Measurements from ENCODE around the gene KCNJ18. TPM values are rescaled to one million over a fixed set of nuclear protein-coding genes. Genes with fewer than 3 reads are reported as not detected.
"Not testable (repeated sequence)": the region's sequence is repeated elsewhere in the genome, so short reads cannot be mapped to it uniquely, and the experiment has no call there.

Gene KCNJ18
- total RNA-seq, 5 donors from 2014 or later (not counting 1 experiment from before 2014, with no cell fraction given), result not detected

- H3K27ac ChIP-seq (ENCODE audit: low read length); ATAC-seq (replicated peaks in 1 of 4); CTCF ChIA-PET; H3K9me3 Mint-ChIP-seq; H3K4me1 ChIP-seq (ENCODE audit: control insufficient read depth in 1 of 2, extremely low read depth in 1 of 2, insufficient read depth in 2 of 2, low read length in 2 of 2); H3K27me3 ChIP-seq (replicated peaks in 1 of 2; ENCODE audit: control insufficient read depth in 2 of 2, extremely low read depth in 1 of 2, insufficient read depth in 2 of 2, low read length in 1 of 2); DNase-seq; H3K4me1 Mint-ChIP-seq; H3K4me3 Mint-ChIP-seq; H3K27me3 Mint-ChIP-seq; H3K4me3 ChIP-seq (ENCODE audit: control insufficient read depth in 1 of 2, extremely low read depth in 1 of 2, low read length in 1 of 2); H3K9me3 ChIP-seq; POLR2A ChIA-PET; H3K36me3 ChIP-seq (ENCODE audit: control insufficient read depth in 2 of 2, extremely low read depth in 1 of 2, insufficient read depth in 1 of 2, low read length in 1 of 2); H3K36me3 Mint-ChIP-seq; H3K27ac Mint-ChIP-seq: not testable (repeated sequence)
- WGBS (ENCODE audit: insufficient coverage), result no CpG with 5 or more reads among the region's 6 CpGs
These were observed 32.1 kb downstream of the KCNJ18 start for GRCh38 chr17:21724216-21725006.

- 85% methylated on average over 3 of the region's 5 CpGs for WGBS (ENCODE audit: insufficient coverage)
- H3K27ac Mint-ChIP-seq; H3K27ac ChIP-seq (ENCODE audit: low read length); ATAC-seq (replicated peaks in 1 of 4); H3K36me3 Mint-ChIP-seq; H3K27me3 ChIP-seq (replicated peaks in 1 of 2; ENCODE audit: control insufficient read depth in 2 of 2, extremely low read depth in 1 of 2, insufficient read depth in 2 of 2, low read length in 1 of 2); CTCF ChIA-PET; H3K36me3 ChIP-seq (ENCODE audit: control insufficient read depth in 2 of 2, extremely low read depth in 1 of 2, insufficient read depth in 1 of 2, low read length in 1 of 2); H3K4me1 ChIP-seq (ENCODE audit: control insufficient read depth in 1 of 2, extremely low read depth in 1 of 2, insufficient read depth in 2 of 2, low read length in 2 of 2); POLR2A ChIA-PET; H3K4me3 ChIP-seq (ENCODE audit: control insufficient read depth in 1 of 2, extremely low read depth in 1 of 2, low read length in 1 of 2); H3K27me3 Mint-ChIP-seq; DNase-seq; H3K4me3 Mint-ChIP-seq; H3K9me3 ChIP-seq; H3K4me1 Mint-ChIP-seq: not testable (repeated sequence)
- H3K9me3 Mint-ChIP-seq, result peaks cover 2 to 13% (median 5%) of the 10 kb centered on the region in 3 donors
These were observed 38.8 kb downstream of the KCNJ18 start for GRCh38 chr17:21731076-21731475.

GRCh38 chr17:21733931-21734330 lies 41.6 kb downstream of the KCNJ18 start:
- H3K36me3 ChIP-seq (ENCODE audit: control insufficient read depth in 2 of 2, extremely low read depth in 1 of 2, insufficient read depth in 1 of 2, low read length in 1 of 2); CTCF ChIA-PET; H3K4me1 ChIP-seq (ENCODE audit: control insufficient read depth in 1 of 2, extremely low read depth in 1 of 2, insufficient read depth in 2 of 2, low read length in 2 of 2); H3K9me3 ChIP-seq; POLR2A ChIA-PET; H3K4me3 Mint-ChIP-seq; H3K27me3 ChIP-seq (replicated peaks in 1 of 2; ENCODE audit: control insufficient read depth in 2 of 2, extremely low read depth in 1 of 2, insufficient read depth in 2 of 2, low read length in 1 of 2); H3K27ac Mint-ChIP-seq; H3K27me3 Mint-ChIP-seq; ATAC-seq (replicated peaks in 1 of 4); H3K27ac ChIP-seq (ENCODE audit: low read length); H3K36me3 Mint-ChIP-seq; H3K9me3 Mint-ChIP-seq; H3K4me3 ChIP-seq (ENCODE audit: control insufficient read depth in 1 of 2, extremely low read depth in 1 of 2, low read length in 1 of 2); DNase-seq; H3K4me1 Mint-ChIP-seq: not testable (repeated sequence)
- no CpG with 5 or more reads among the region's 3 CpGs for WGBS (ENCODE audit: insufficient coverage)

- H3K27ac Mint-ChIP-seq; H3K27ac ChIP-seq (ENCODE audit: low read length); H3K27me3 Mint-ChIP-seq; H3K27me3 ChIP-seq (replicated peaks in 1 of 2; ENCODE audit: control insufficient read depth in 2 of 2, extremely low read depth in 1 of 2, insufficient read depth in 2 of 2, low read length in 1 of 2); POLR2A ChIA-PET; H3K4me3 ChIP-seq (ENCODE audit: control insufficient read depth in 1 of 2, extremely low read depth in 1 of 2, low read length in 1 of 2); H3K36me3 ChIP-seq (ENCODE audit: control insufficient read depth in 2 of 2, extremely low read depth in 1 of 2, insufficient read depth in 1 of 2, low read length in 1 of 2); H3K9me3 ChIP-seq; H3K9me3 Mint-ChIP-seq; DNase-seq; ATAC-seq (replicated peaks in 1 of 4); H3K4me1 ChIP-seq (ENCODE audit: control insufficient read depth in 1 of 2, extremely low read depth in 1 of 2, insufficient read depth in 2 of 2, low read length in 2 of 2); CTCF ChIA-PET; H3K36me3 Mint-ChIP-seq; H3K4me3 Mint-ChIP-seq; H3K4me1 Mint-ChIP-seq: not testable (repeated sequence)
- no CpG with 5 or more reads among the region's 4 CpGs for WGBS (ENCODE audit: insufficient coverage)
These were observed 43.5 kb downstream of the KCNJ18 start for GRCh38 chr17:21735814-21736213.

- H3K27ac Mint-ChIP-seq; CTCF ChIA-PET; H3K36me3 Mint-ChIP-seq; H3K27me3 ChIP-seq (replicated peaks in 1 of 2; ENCODE audit: control insufficient read depth in 2 of 2, extremely low read depth in 1 of 2, insufficient read depth in 2 of 2, low read length in 1 of 2); H3K27me3 Mint-ChIP-seq; ATAC-seq (replicated peaks in 1 of 4); H3K9me3 Mint-ChIP-seq; H3K27ac ChIP-seq (ENCODE audit: low read length); POLR2A ChIA-PET; H3K4me1 ChIP-seq (ENCODE audit: control insufficient read depth in 1 of 2, extremely low read depth in 1 of 2, insufficient read depth in 2 of 2, low read length in 2 of 2); H3K9me3 ChIP-seq; H3K4me1 Mint-ChIP-seq; H3K4me3 ChIP-seq (ENCODE audit: control insufficient read depth in 1 of 2, extremely low read depth in 1 of 2, low read length in 1 of 2); H3K36me3 ChIP-seq (ENCODE audit: control insufficient read depth in 2 of 2, extremely low read depth in 1 of 2, insufficient read depth in 1 of 2, low read length in 1 of 2); H3K4me3 Mint-ChIP-seq; DNase-seq: not testable (repeated sequence)
- no CpG with 5 or more reads among the region's 23 CpGs for WGBS (ENCODE audit: insufficient coverage)
These were observed 44.8 kb downstream of the KCNJ18 start for GRCh38 chr17:21737015-21737580.

GRCh38 chr17:21738241-21738640 lies 45.9 kb downstream of the KCNJ18 start:
- WGBS (ENCODE audit: insufficient coverage), result no CpG with 5 or more reads among the region's 4 CpGs
- H3K27me3 ChIP-seq (replicated peaks in 1 of 2; ENCODE audit: control insufficient read depth in 2 of 2, extremely low read depth in 1 of 2, insufficient read depth in 2 of 2, low read length in 1 of 2); POLR2A ChIA-PET; ATAC-seq (replicated peaks in 1 of 4); H3K4me3 ChIP-seq (ENCODE audit: control insufficient read depth in 1 of 2, extremely low read depth in 1 of 2, low read length in 1 of 2); H3K4me1 Mint-ChIP-seq; H3K36me3 Mint-ChIP-seq; H3K27me3 Mint-ChIP-seq; H3K9me3 Mint-ChIP-seq; H3K27ac Mint-ChIP-seq; DNase-seq; H3K27ac ChIP-seq (ENCODE audit: low read length); H3K9me3 ChIP-seq; CTCF ChIA-PET; H3K36me3 ChIP-seq (ENCODE audit: control insufficient read depth in 2 of 2, extremely low read depth in 1 of 2, insufficient read depth in 1 of 2, low read length in 1 of 2); H3K4me3 Mint-ChIP-seq; H3K4me1 ChIP-seq (ENCODE audit: control insufficient read depth in 1 of 2, extremely low read depth in 1 of 2, insufficient read depth in 2 of 2, low read length in 2 of 2): not testable (repeated sequence)

All from T-cell (primary cell).